ENCODE results near the gene NSUN7.

DNA sequence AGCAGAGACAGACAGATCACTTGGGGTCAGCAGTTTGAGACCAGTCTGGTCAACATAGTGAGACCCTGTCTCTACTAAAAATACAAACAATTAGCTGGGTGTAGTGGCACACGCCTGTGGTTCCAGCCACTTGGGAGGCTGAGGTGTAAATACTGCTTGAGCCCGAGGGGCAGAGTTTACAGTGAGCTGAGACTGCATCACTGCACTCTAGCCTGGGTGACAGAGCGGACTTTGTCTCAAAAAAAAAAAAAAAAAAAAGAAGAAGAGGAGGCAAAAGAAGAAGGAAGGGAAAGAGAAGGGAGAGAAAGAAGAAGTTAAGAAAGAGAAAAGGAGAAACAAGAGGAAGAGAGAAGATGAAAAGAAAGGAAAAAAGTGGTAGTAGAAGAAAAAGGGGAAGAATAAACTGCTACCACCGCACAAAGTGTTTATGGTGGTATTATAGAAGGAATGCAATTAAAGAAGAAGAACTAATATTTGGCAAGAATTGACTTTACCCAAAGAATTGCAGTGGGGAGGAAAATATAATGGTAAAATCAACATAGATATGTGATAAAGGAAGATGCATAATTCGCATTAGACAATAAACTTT lies 19.6 kb upstream of the NSUN7 start:
- TF ChIP-seq CTCF (IDR thresholded peaks at IDR 0.05) (no peak), POLR2A (IDR thresholded peaks at IDR 0.05) (no peak), POLR2AphosphoS5 (IDR thresholded peaks at IDR 0.05) (no peak), EP300 (IDR thresholded peaks at IDR 0.05) (no peak)

All from gastroesophageal sphincter (tissue), 3 donors.